Measurements from ENCODE around the gene HAUS8.

Gene HAUS8

GRCh38 chr19:17025361-17025760 lies 49.9 kb downstream of the HAUS8 start:
- no peak for TF ChIP-seq TAF1 (IDR thresholded peaks at IDR 0.05; ENCODE audit: borderline replicate concordance, insufficient read depth, low read length)
- no peak for TF ChIP-seq FOXP2 (optimal IDR thresholded peaks at IDR 0.05; ENCODE audit: borderline replicate concordance, extremely low read depth, extremely low read length, insufficient read depth)
- TF ChIP-seq REST (IDR thresholded peaks at IDR 0.05; ENCODE audit: insufficient read depth in 1 of 2, low read depth in 2 of 2, low read length in 2 of 2), result no peak
- TF ChIP-seq POLR2AphosphoS5 (IDR thresholded peaks at IDR 0.05; ENCODE audit: low read depth, low read length), result no peak
- no peak for TF ChIP-seq SIN3A (IDR thresholded peaks at IDR 0.05; ENCODE audit: borderline replicate concordance, insufficient read depth, low read length)

GRCh38 chr19:17023805-17024204 lies 51.4 kb downstream of the HAUS8 start:
- TF ChIP-seq POLR2AphosphoS5 (IDR thresholded peaks at IDR 0.05; ENCODE audit: low read depth, low read length), result no peak
- TF ChIP-seq TAF1 (IDR thresholded peaks at IDR 0.05; ENCODE audit: borderline replicate concordance, insufficient read depth, low read length), result no peak
- no peak for TF ChIP-seq FOXP2 (optimal IDR thresholded peaks at IDR 0.05; ENCODE audit: borderline replicate concordance, extremely low read depth, extremely low read length, insufficient read depth)
- no peak for TF ChIP-seq SIN3A (IDR thresholded peaks at IDR 0.05; ENCODE audit: borderline replicate concordance, insufficient read depth, low read length)
- TF ChIP-seq REST (IDR thresholded peaks at IDR 0.05; ENCODE audit: insufficient read depth in 1 of 2, low read depth in 2 of 2, low read length in 2 of 2), result no peak

- TF ChIP-seq SIN3A (IDR thresholded peaks at IDR 0.05; ENCODE audit: borderline replicate concordance, insufficient read depth, low read length), result no peak
- TF ChIP-seq POLR2AphosphoS5 (IDR thresholded peaks at IDR 0.05; ENCODE audit: low read depth, low read length), result no peak
- no peak for TF ChIP-seq TAF1 (IDR thresholded peaks at IDR 0.05; ENCODE audit: borderline replicate concordance, insufficient read depth, low read length)
Measured at GRCh38 chr19:17022738-17023137, 52.5 kb downstream of the HAUS8 start.

- no peak for TF ChIP-seq REST (IDR thresholded peaks at IDR 0.05; ENCODE audit: insufficient read depth in 1 of 2, low read depth in 2 of 2, low read length in 2 of 2)
- no peak for TF ChIP-seq SIN3A (IDR thresholded peaks at IDR 0.05; ENCODE audit: borderline replicate concordance, insufficient read depth, low read length)
- no peak for TF ChIP-seq TAF1 (IDR thresholded peaks at IDR 0.05; ENCODE audit: borderline replicate concordance, insufficient read depth, low read length)
- TF ChIP-seq FOXP2 (optimal IDR thresholded peaks at IDR 0.05; ENCODE audit: borderline replicate concordance, extremely low read depth, extremely low read length, insufficient read depth), result no peak
- TF ChIP-seq POLR2AphosphoS5 (IDR thresholded peaks at IDR 0.05; ENCODE audit: low read depth, low read length), result no peak
Measured at GRCh38 chr19:17021793-17022590, 53.3 kb downstream of the HAUS8 start.

- TF ChIP-seq POLR2AphosphoS5 (IDR thresholded peaks at IDR 0.05; ENCODE audit: low read depth, low read length) (no peak), FOXP2 (optimal IDR thresholded peaks at IDR 0.05; ENCODE audit: borderline replicate concordance, extremely low read depth, extremely low read length, insufficient read depth) (no peak), TAF1 (IDR thresholded peaks at IDR 0.05; ENCODE audit: borderline replicate concordance, insufficient read depth, low read length) (no peak), SIN3A (IDR thresholded peaks at IDR 0.05; ENCODE audit: borderline replicate concordance, insufficient read depth, low read length) (no peak), REST (IDR thresholded peaks at IDR 0.05; ENCODE audit: insufficient read depth in 1 of 2, low read depth in 2 of 2, low read length in 2 of 2) (no peak)
Measured at GRCh38 chr19:17021328-17021727, 53.9 kb downstream of the HAUS8 start.
